ENCODE results near the gene COL4A3. TPM values are rescaled to one million over a fixed set of nuclear protein-coding genes. Genes with fewer than 3 reads are reported as not detected.

COL4A3 gene
- polyA plus RNA-seq, 1 donor from 2014 or later, result 0.10 TPM

GRCh38 chr2:227214622-227215041 is 50.2 kb downstream of the COL4A3 start:
- Histone ChIP-seq H3K4me2 (ENCODE audit: low read length) (no peak overlapping the region), H3K79me2 (replicated peaks; ENCODE audit: insufficient read depth, low read length) (no peaks in the 10 kb centered on the region), H3F3A (ENCODE audit: insufficient read depth, low read length, poor library complexity, severe bottlenecking) (no peaks in the 10 kb centered on the region), H3K9ac (ENCODE audit: low read length) (no peak overlapping the region), H3K9me2 (ENCODE audit: insufficient read depth, low read length) (no peaks in the 10 kb centered on the region), H3K4me3 (ENCODE audit: low read length) (no peak overlapping the region), H3K9me3 (ENCODE audit: low read length) (no peaks in the 10 kb centered on the region), H3K27ac (ENCODE audit: low read length) (no peak overlapping the region), H3K27me3 (ENCODE audit: insufficient read depth, low read depth, low read length) (no peaks in the 10 kb centered on the region), H2AFZ (ENCODE audit: low read depth, low read length) (no peak overlapping the region), H3K36me3 (ENCODE audit: insufficient read depth, low read length) (no peaks in the 10 kb centered on the region), H4K20me1 (ENCODE audit: insufficient read depth) (no peaks in the 10 kb centered on the region)
- TF ChIP-seq REST (IDR thresholded peaks at IDR 0.05; ENCODE audit: borderline replicate concordance), result no peak
- no peak for TF ChIP-seq TAF1 (IDR thresholded peaks at IDR 0.05; ENCODE audit: low read depth)
- TF ChIP-seq EP300 (conservative IDR thresholded peaks at IDR 0.05; ENCODE audit: poor library complexity, severe bottlenecking), result no peak
- no peak for TF ChIP-seq CTCF (IDR thresholded peaks at IDR 0.05; ENCODE audit: poor library complexity, severe bottlenecking)

- Histone ChIP-seq H3K9ac (ENCODE audit: low read length) (no peak overlapping the region), H3K27me3 (ENCODE audit: insufficient read depth, low read depth, low read length) (no peaks in the 10 kb centered on the region), H2AFZ (ENCODE audit: low read depth, low read length) (no peak overlapping the region), H3K4me3 (ENCODE audit: low read length) (no peak overlapping the region), H3K9me2 (ENCODE audit: insufficient read depth, low read length) (no peaks in the 10 kb centered on the region), H3K4me2 (ENCODE audit: low read length) (no peak overlapping the region), H3K36me3 (ENCODE audit: insufficient read depth, low read length) (no peaks in the 10 kb centered on the region), H3F3A (ENCODE audit: insufficient read depth, low read length, poor library complexity, severe bottlenecking) (no peaks in the 10 kb centered on the region), H3K79me2 (replicated peaks; ENCODE audit: insufficient read depth, low read length) (no peaks in the 10 kb centered on the region), H3K27ac (ENCODE audit: low read length) (no peak overlapping the region), H4K20me1 (ENCODE audit: insufficient read depth) (no peaks in the 10 kb centered on the region), H3K9me3 (ENCODE audit: low read length) (no peaks in the 10 kb centered on the region)
- TF ChIP-seq REST (IDR thresholded peaks at IDR 0.05; ENCODE audit: borderline replicate concordance), result no peak
- TF ChIP-seq EZH2 (IDR thresholded peaks at IDR 0.05; ENCODE audit: borderline replicate concordance, insufficient read depth, low read length, poor library complexity, severe bottlenecking), result no peak
- no peak for TF ChIP-seq MXI1 (conservative IDR thresholded peaks at IDR 0.05; ENCODE audit: poor library complexity, severe bottlenecking)
- TF ChIP-seq EP300 (conservative IDR thresholded peaks at IDR 0.05; ENCODE audit: poor library complexity, severe bottlenecking), result no peak
- no peak for TF ChIP-seq CTCF (IDR thresholded peaks at IDR 0.05; ENCODE audit: poor library complexity, severe bottlenecking)
- TF ChIP-seq POLR2AphosphoS5 (IDR thresholded peaks at IDR 0.05), result no peak
- no peak for TF ChIP-seq RAD21 (conservative IDR thresholded peaks at IDR 0.05)
- no peak for TF ChIP-seq TAF1 (IDR thresholded peaks at IDR 0.05; ENCODE audit: low read depth)
- TF ChIP-seq SMC3 (conservative IDR thresholded peaks at IDR 0.05; ENCODE audit: poor library complexity), result no peak
Measured at GRCh38 chr2:227219312-227220105, 55.1 kb downstream of the COL4A3 start.

All from neural cell (in vitro differentiated cells).